VCaP (cell line): ENCODE results near the gene CACNA1S.

Experiments
- H3K27ac ChIP-seq: fragments of 450-650 bp; 2 replicates; pipeline ENCODE4 v1.5.1; 2017
- TF ChIP-seq, protein P1 (sequence below): fragments of 450-650 bp; conservative IDR thresholded peaks from 2 replicates; pipeline ENCODE4 v1.5.1; 2017; ENCODE audit warnings: mild to moderate bottlenecking, moderate library complexity

Gene CACNA1S

DNA sequence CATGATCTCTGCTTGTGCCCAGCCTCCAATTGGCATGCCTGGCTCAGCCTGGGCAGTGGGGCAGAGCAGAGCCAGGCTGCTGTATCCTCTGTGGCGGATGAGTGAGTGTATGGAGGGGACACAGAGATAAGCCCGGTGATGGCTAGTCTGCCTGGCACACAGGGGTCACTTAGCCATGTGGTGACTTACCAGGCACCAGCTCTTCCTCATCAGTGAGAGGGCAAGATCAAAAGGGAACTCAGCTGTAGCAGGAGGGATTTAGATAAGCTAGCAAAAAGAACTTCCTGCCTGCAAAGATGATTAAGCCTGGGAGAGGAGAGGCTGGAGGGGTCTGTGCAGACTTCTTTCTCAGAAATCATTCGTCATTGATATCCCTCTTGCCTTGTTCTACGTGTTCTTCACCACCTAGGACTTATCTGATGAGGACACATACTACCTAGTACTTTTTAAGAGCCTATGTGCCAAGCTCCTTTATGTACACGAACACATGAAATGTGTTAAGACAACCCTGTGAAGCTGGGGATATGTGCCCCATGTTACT is 96.6 kb downstream of the CACNA1S start:
- TF ChIP-seq, protein P1, sequence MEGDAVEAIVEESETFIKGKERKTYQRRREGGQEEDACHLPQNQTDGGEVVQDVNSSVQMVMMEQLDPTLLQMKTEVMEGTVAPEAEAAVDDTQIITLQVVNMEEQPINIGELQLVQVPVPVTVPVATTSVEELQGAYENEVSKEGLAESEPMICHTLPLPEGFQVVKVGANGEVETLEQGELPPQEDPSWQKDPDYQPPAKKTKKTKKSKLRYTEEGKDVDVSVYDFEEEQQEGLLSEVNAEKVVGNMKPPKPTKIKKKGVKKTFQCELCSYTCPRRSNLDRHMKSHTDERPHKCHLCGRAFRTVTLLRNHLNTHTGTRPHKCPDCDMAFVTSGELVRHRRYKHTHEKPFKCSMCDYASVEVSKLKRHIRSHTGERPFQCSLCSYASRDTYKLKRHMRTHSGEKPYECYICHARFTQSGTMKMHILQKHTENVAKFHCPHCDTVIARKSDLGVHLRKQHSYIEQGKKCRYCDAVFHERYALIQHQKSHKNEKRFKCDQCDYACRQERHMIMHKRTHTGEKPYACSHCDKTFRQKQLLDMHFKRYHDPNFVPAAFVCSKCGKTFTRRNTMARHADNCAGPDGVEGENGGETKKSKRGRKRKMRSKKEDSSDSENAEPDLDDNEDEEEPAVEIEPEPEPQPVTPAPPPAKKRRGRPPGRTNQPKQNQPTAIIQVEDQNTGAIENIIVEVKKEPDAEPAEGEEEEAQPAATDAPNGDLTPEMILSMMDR: no peak
- H3K27ac ChIP-seq: no peak overlapping the region

DNA sequence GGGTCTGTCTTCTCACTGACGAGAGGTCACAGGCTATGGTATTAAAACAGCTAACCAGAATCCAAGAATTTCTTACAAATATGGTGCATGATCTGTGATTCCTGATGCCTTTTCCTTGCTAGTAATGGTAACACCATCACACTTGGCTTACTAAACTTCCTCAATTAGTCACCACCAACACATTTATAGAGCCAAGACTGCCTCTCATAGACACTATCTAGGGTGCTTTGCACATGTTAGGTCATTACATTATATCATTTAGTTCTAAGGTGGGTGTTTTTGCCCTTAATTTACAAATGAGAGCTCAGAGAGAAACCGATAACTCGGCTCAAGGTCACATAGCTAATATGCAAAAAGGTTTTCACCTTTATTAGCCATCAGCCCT is 97.4 kb downstream of the CACNA1S start:
- no peak overlapping the region for H3K27ac ChIP-seq
- TF ChIP-seq, protein P1: no peak

DNA sequence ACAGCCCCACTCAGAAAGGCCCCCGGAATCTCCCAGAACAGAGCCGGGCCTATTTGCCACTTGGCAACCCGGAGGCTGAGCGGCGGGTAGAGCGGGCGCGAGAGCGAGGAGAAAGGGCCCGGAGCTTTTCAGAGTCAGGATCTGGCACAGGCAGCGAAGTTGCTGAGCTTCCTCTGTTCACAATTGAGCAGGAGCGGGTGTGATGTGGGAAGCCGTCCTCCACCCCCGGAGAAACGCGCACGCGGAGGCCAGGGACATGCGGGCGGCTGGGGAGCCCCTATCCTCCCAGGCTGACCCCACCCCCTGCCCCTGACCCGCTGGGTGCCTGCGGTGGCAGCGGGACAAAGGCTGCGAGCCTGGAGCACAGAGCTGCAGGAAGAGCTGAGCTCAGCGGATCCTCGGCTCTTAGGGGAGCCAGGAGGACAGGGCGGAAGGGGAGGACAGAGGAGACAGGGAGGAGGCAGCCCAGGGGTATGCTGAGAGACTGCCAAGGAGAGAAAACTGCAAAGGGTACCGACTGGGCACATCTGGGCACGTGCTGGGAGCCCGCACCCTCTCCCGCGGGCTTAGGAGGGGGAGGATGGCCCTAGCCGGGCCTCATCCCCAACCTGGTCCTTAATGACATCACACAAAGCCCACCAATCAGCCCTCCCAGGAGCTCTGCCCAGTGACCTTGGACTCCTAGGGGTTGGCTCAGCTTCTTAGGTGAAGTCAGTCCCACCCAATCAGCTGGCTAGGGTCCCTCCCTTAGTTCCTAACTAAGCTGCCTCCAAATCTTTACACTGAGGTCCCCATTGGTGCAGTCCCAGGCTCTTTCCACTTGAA is 98.0 kb downstream of the CACNA1S start:
- TF ChIP-seq, protein P1: no peak
- no peak overlapping the region for H3K27ac ChIP-seq

DNA sequence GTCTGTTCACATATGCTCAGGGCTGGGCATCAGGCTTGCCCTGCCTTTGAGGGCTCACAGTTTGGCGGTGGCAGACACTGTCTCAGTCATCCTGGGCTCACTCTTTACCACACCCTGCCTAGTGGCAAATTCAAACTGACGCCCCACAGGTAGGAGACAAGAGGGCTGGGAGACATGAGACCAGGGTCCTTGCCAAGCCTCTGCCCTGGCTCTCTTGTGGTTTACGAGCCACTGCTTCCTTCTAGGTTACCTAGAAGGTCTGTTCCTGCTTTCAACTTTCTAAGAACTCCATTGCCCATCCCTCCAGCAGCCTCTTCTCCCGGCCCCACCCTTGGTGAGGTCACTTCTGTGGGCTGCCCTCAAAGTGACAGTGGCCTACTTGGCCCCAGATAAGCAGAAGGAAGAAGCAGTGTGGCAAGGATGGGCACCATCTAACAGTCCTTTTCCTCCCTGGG is 99.2 kb downstream of the CACNA1S start:
- TF ChIP-seq, protein P1: no peak
- H3K27ac ChIP-seq: no peak overlapping the region

DNA sequence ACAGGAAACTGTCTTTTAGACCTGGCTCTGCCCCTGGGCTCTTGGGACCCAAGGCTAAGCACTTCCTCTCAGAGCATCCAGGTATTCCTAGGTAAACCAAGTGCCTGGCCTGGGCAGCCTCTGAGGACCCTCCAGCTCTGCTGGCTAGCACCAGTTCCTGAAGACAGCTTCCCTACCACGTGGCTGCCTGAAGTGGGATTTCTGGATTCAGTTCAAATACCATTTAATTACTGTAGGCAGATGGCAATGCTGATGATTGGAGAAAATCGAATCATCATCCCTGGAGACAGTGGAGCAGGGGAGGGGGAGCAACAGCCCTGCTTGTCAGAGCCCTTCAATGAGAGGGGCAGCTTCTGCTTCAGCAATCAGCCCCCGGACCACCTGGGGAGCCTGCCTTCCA is 100.6 kb downstream of the CACNA1S start:
- TF ChIP-seq, protein P1: no peak
- H3K27ac ChIP-seq: no peak overlapping the region

DNA sequence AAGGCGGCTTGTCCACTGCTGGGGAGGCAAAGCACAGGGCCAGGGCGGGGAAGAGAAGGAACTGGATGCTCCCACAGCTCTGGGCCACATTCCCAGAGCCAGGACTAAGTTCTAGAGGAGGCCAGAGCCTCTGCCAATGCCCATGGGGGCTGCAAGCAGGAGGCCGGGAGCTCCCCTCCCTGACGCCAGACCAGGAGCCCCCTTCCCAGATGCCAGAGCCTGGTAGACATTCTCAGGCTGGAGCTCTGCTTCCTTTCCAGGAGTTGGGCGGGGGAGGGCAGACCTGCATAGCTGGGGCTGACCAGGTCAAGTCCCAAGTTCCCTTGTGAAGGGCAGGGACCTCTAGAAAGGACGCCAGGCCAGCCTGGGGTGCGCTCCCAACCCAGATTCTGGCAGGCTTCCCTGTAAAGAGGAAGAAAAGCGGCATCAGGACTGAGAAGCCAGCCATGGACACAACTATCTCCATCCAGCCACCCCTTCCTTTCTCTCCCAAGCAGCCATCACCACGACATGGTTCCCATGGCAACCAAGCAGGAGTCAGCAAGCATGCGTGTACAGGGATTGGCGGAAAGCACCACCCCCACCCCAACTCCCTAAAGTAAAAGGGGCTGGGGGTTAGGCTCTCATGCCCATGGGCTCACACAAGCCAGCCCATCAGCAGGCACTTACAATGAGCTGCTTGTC is 102.1 kb downstream of the CACNA1S start:
- no peak overlapping the region for H3K27ac ChIP-seq
- TF ChIP-seq, protein P1: no peak

DNA sequence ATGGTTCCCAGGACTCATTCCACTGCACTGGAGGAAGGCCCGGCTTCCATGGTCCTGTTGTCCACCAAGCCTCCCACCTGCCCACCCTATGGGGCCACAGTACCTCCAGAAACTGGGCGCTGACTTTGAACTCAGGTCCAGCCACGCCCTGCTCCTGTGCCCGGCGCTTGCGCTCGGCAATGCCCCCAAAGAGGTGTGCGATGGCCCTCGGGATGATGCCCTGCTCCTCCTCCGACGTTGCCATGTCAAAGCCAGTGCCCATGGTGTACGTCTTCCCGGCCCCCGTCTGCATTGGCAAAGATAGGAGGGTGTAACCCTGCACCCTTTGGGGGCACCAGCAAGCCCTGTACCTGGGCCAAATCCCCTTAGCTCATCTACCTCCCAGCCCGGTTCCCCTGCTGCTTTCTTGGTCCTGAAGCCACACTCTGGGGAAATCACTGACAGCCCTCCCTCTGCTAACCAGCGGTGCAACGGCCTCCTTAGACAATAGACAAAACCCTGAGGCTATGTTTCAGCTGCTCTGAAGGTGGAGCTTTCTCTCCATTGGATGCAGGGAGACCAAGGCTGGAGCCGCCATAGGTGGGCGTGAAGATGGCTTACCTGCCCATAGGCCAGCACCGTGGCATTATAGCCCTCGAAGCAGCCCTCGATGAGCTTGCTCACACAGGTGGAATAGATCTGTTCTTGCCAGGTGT is 103.4 kb downstream of the CACNA1S start:
- H3K27ac ChIP-seq: no peak overlapping the region
- TF ChIP-seq, protein P1: no peak
